ENCODE measurements around the gene NPHP4.

GRCh38 chr1:5886541-5887348 lies 105.5 kb downstream of the NPHP4 start:
- TF ChIP-seq EZH2 (optimal IDR thresholded peaks at IDR 0.05; ENCODE audit: low read depth, low read length) (no peak), CTCF (IDR thresholded peaks at IDR 0.05; ENCODE audit: low read length) (no peak)

All from MM.1S (cell line).